Smooth muscle cell (in vitro differentiated cells): ENCODE results near the gene RUNX2. TPM values are rescaled to one million over a fixed set of nuclear protein-coding genes. Genes with fewer than 3 reads are reported as not detected.

ENCODE experiments used
- DNase-seq: peaks from one replicate; lab custom pipeline; 2025; ENCODE audit not compliant: unreplicated experiment; lab: John Stamatoyannopoulos, UW
- H2AFZ ChIP-seq: fragments of 200-600 bp; sonication (generic); 2 replicates; pipeline ENCODE4 v1.6.0; 2016; ENCODE audit warnings: antibody characterized with exemption, low read depth, mild to moderate bottlenecking
- H3F3A ChIP-seq: fragments of 200-600 bp; sonication (generic); 2 replicates; pipeline ENCODE4 v1.6.0; 2017; ENCODE audit warnings: antibody characterized with exemption, low read depth
- H3K27ac ChIP-seq: fragments of 200-600 bp; sonication (generic); 2 replicates; pipeline ENCODE4 v1.5.1; 2016; ENCODE audit warnings: low read depth, mild to moderate bottlenecking
- H3K27me3 ChIP-seq: fragments of 200-600 bp; sonication (generic); 2 replicates; pipeline ENCODE4 v1.6.1; 2016; ENCODE audit warnings: low read depth, mild to moderate bottlenecking
- H3K36me3 ChIP-seq: fragments of 200-600 bp; sonication (generic); 2 replicates; pipeline ENCODE4 v1.5.1; 2016; ENCODE audit warnings: low read depth
- H3K4me1 ChIP-seq: fragments of 200-600 bp; sonication (generic); 2 replicates; pipeline ENCODE4 v1.5.1; 2016; ENCODE audit warnings: low read depth
- H3K4me2 ChIP-seq: fragments of 200-600 bp; sonication (generic); 2 replicates; pipeline ENCODE4 v1.6.0; 2016; ENCODE audit warnings: mild to moderate bottlenecking
- H3K4me3 ChIP-seq: fragments of 200-600 bp; sonication (generic); 2 replicates; pipeline ENCODE4 v1.5.1; 2016; ENCODE audit warnings: mild to moderate bottlenecking
- H3K79me2 ChIP-seq: fragments of 200-600 bp; sonication (generic); 2 replicates; pipeline ENCODE4 v1.6.0; 2016; ENCODE audit warnings: low read depth, mild to moderate bottlenecking
- H3K9ac ChIP-seq: fragments of 200-600 bp; sonication (generic); 2 replicates; pipeline ENCODE4 v1.6.0; 2016; ENCODE audit warnings: low read depth
- H3K9me3 ChIP-seq: fragments of 200-600 bp; sonication (generic); replicated peaks from 2 replicates; pipeline ENCODE4 v1.5.1; 2016; ENCODE audit warnings: low read depth
- H4K20me1 ChIP-seq: fragments of 200-600 bp; sonication (generic); 2 replicates; pipeline ENCODE4 v1.6.0; 2016; ENCODE audit warnings: low read depth
- CTCF ChIP-seq: fragments of 200-600 bp; sonication (generic); IDR thresholded peaks from 2 replicates; pipeline ENCODE4 v1.5.1; 2017; ENCODE audit warnings: borderline replicate concordance, mild to moderate bottlenecking, antibody characterized with exemption; ENCODE audit not compliant: insufficient read depth, poor library complexity, severe bottlenecking
- WGBS: methylation state at CpG from one replicate; pipeline ENCODE4 v1.1.7; 2016; ENCODE audit warnings: low lambda C conversion rate; 5-methylcytosine and 5-hydroxymethylcytosine counted together
- polyA plus RNA-seq: library from polyadenylated mRNA; unstranded; fragments of >200 nt; fragmentation: Nextera tagmentation; extraction: Ambion mirVana; gene quantifications from 2 replicates; pipeline ENCODE4 v1.2.1, GENCODE V29; 2016
- total RNA-seq: library from RNA; depleted of rRNA; stranded (reverse); fragments of >200 nt; gene quantifications from 2 replicates; pipeline ENCODE4 v1.2.3, GENCODE V29; 2014

The RUNX2 gene
- total and polyA plus RNA-seq, 2 experiments from 2014 or later = 12.5 to 16.4 TPM

- H3K4me1 ChIP-seq = no peaks in the 10 kb centered on the region
- no peaks in the 10 kb centered on the region for H3K36me3 ChIP-seq
- no peak overlapping the region for H2AFZ ChIP-seq
- H3K79me2 ChIP-seq = no peaks in the 10 kb centered on the region
- H3K9ac ChIP-seq = no peak overlapping the region
- no peaks in the 10 kb centered on the region for H3K9me3 ChIP-seq
- no peak for TF ChIP-seq CTCF
- no peak overlapping the region for H3K4me2 ChIP-seq
- WGBS = 96% methylated on average over 7 of the region's 7 CpGs
- H3F3A ChIP-seq = no peaks in the 10 kb centered on the region
- H3K4me3 ChIP-seq = no peak overlapping the region
- no peak for DNase-seq
- no peaks in the 10 kb centered on the region for H3K27me3 ChIP-seq
- H4K20me1 ChIP-seq = no peaks in the 10 kb centered on the region
- H3K27ac ChIP-seq = no peak overlapping the region
These were observed 17.9 kb upstream of the RUNX2 start for GRCh38 chr6:45310118-45310788.

GRCh38 chr6:45314146-45314545, 14.0 kb upstream of the RUNX2 start:
- Histone ChIP-seq H3K36me3 (no peaks in the 10 kb centered on the region), H3K4me2 (no peak overlapping the region), H3K4me3 (no peak overlapping the region), H3K4me1 (no peaks in the 10 kb centered on the region), H3K79me2 (no peaks in the 10 kb centered on the region), H3K27me3 (no peaks in the 10 kb centered on the region), H3K27ac (no peak overlapping the region), H3F3A (no peaks in the 10 kb centered on the region), H3K9ac (no peak overlapping the region), H4K20me1 (no peaks in the 10 kb centered on the region), H3K9me3 (peaks cover 6% of the 10 kb centered on the region), H2AFZ (no peak overlapping the region)
- no peak for TF ChIP-seq CTCF
- DNase-seq = no peak
- 88% methylated on average over 5 of the region's 5 CpGs for WGBS

GRCh38 chr6:45320349-45320748, 7.8 kb upstream of the RUNX2 start:
- 94% methylated on average over 4 of the region's 4 CpGs for WGBS
- Histone ChIP-seq H3K9ac (no peak overlapping the region), H3K27ac (no peak overlapping the region), H3K4me3 (no peak overlapping the region), H3K9me3 (peaks cover 6% of the 10 kb centered on the region), H4K20me1 (no peaks in the 10 kb centered on the region), H3K27me3 (no peaks in the 10 kb centered on the region), H3F3A (no peaks in the 10 kb centered on the region), H3K79me2 (no peaks in the 10 kb centered on the region), H3K4me2 (no peak overlapping the region), H2AFZ (no peak overlapping the region), H3K4me1 (no peaks in the 10 kb centered on the region), H3K36me3 (no peaks in the 10 kb centered on the region)
- no peak for DNase-seq
- no peak for TF ChIP-seq CTCF

- H3K79me2 ChIP-seq = no peaks in the 10 kb centered on the region
These were observed 4.4 kb upstream of the RUNX2 start for GRCh38 chr6:45323656-45324224.

More at GRCh38 chr6:45323656-45324224, 4.4 kb upstream of the RUNX2 start:
- Histone ChIP-seq H3K9ac (no peak overlapping the region), H3K4me2 (no peak overlapping the region), H2AFZ (no peak overlapping the region), H4K20me1 (no peaks in the 10 kb centered on the region), H3K36me3 (no peaks in the 10 kb centered on the region), H3F3A (no peaks in the 10 kb centered on the region), H3K27ac (no peak overlapping the region), H3K9me3 (no peaks in the 10 kb centered on the region), H3K4me3 (no peak overlapping the region), H3K4me1 (peaks cover 14% of the 10 kb centered on the region), H3K27me3 (no peaks in the 10 kb centered on the region)
- DNase-seq = no peak
- 96% methylated on average over 3 of the region's 3 CpGs for WGBS
- no peak for TF ChIP-seq CTCF
